Measurements from ENCODE around the gene GPR171.
"Not testable (repeated sequence)": the region's sequence is repeated elsewhere in the genome, so short reads cannot be mapped to it uniquely, and the experiment has no call there.

The GPR171 gene

GRCh38 chr3:151203051-151203420 lies at the start of gene GPR171:
Gene GPR171, minus strand, starts transcription at chr3:151203216. Its CDS starts 3,830 bp downstream, at chr3:151199386.
- DNase-seq (ENCODE audit: low spot score): peak; percentile 45
- in situ Hi-C loops (cut with MboI; ENCODE audit: low sequenced_read_pairs, unreplicated experiment): no loop called here
- TF ChIP-seq CTCF (IDR thresholded peaks at IDR 0.05; ENCODE audit: borderline replicate concordance, control extremely low read depth, extremely low read depth, insufficient read depth, missing control alignments): no peak

- in situ Hi-C loops (cut with MboI; ENCODE audit: low sequenced_read_pairs, unreplicated experiment): no loop called here
- TF ChIP-seq CTCF (IDR thresholded peaks at IDR 0.05; ENCODE audit: borderline replicate concordance, control extremely low read depth, extremely low read depth, insufficient read depth, missing control alignments): no peak
- no peak for DNase-seq (ENCODE audit: low spot score)
Observed at GRCh38 chr3:151248772-151249337, 45.8 kb upstream of the GPR171 start.

GRCh38 chr3:151242006-151242405 lies 39.0 kb upstream of the GPR171 start:
- in situ Hi-C loops (cut with MboI; ENCODE audit: low sequenced_read_pairs, unreplicated experiment); DNase-seq (ENCODE audit: low spot score): not testable (repeated sequence)

GRCh38 chr3:151236736-151237135 lies 33.7 kb upstream of the GPR171 start:
- no peak for TF ChIP-seq CTCF (IDR thresholded peaks at IDR 0.05; ENCODE audit: borderline replicate concordance, control extremely low read depth, extremely low read depth, insufficient read depth, missing control alignments)
- in situ Hi-C loops (cut with MboI; ENCODE audit: low sequenced_read_pairs, unreplicated experiment): no loop called here
- DNase-seq (ENCODE audit: low spot score): no peak

- no peak for DNase-seq (ENCODE audit: low spot score)
- in situ Hi-C loops (cut with MboI; ENCODE audit: low sequenced_read_pairs, unreplicated experiment): no loop called here
- no peak for TF ChIP-seq CTCF (IDR thresholded peaks at IDR 0.05; ENCODE audit: borderline replicate concordance, control extremely low read depth, extremely low read depth, insufficient read depth, missing control alignments)
Observed at GRCh38 chr3:151236316-151236715, 33.3 kb upstream of the GPR171 start.

GRCh38 chr3:151234825-151235224 lies 31.8 kb upstream of the GPR171 start:
- in situ Hi-C loops (cut with MboI; ENCODE audit: low sequenced_read_pairs, unreplicated experiment): no loop called here
- DNase-seq (ENCODE audit: low spot score): no peak
- TF ChIP-seq CTCF (IDR thresholded peaks at IDR 0.05; ENCODE audit: borderline replicate concordance, control extremely low read depth, extremely low read depth, insufficient read depth, missing control alignments): no peak

- no peak for TF ChIP-seq CTCF (IDR thresholded peaks at IDR 0.05; ENCODE audit: borderline replicate concordance, control extremely low read depth, extremely low read depth, insufficient read depth, missing control alignments)
- DNase-seq (ENCODE audit: low spot score): no peak
- in situ Hi-C loops (cut with MboI; ENCODE audit: low sequenced_read_pairs, unreplicated experiment): no loop called here
Observed at GRCh38 chr3:151232991-151233390, 30.0 kb upstream of the GPR171 start.

- DNase-seq (ENCODE audit: low spot score); in situ Hi-C loops (cut with MboI; ENCODE audit: low sequenced_read_pairs, unreplicated experiment): not testable (repeated sequence)
Observed at GRCh38 chr3:151232403-151232802, 29.4 kb upstream of the GPR171 start.
